ENCODE results near the gene LAMA3. TPM values are rescaled to one million over a fixed set of nuclear protein-coding genes. Genes with fewer than 3 reads are reported as not detected.

LAMA3 gene
- total RNA-seq, 1 experiment from 2014 or later, result 5.6 TPM

DNA sequence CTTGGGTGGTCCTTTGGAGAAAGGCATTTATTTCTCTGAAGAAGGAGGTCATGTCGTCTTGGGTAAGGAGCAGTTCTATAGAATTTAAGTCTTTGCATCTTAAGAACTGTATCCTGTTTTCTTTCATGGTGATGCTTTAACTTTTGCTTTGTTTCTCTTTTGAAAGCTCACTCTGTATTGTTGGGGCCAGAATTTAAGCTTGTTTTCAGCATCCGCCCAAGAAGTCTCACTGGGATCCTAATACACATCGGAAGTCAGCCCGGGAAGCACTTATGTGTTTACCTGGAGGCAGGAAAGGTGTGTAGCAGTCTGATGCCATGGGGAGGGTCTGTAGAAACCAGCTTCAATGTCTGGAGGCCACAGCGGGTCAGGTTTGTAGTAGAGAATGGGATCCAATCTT is 260.6 kb downstream of the LAMA3 start:
- Histone ChIP-seq H3K9me3 (ENCODE audit: control insufficient read depth in 1 of 2, insufficient read depth in 1 of 2, low read depth in 1 of 2, low read length in 2 of 2) (no peaks in the 10 kb centered on the region), H3K4me1 (ENCODE audit: control insufficient read depth in 1 of 2, insufficient read depth in 2 of 2, low read length in 2 of 2) (no peaks in the 10 kb centered on the region), H3K9ac (ENCODE audit: low read length) (no peak overlapping the region), H3K79me2 (ENCODE audit: insufficient read depth, low read length) (no peaks in the 10 kb centered on the region), H3K36me3 (ENCODE audit: control insufficient read depth in 1 of 2, insufficient read depth in 2 of 2, low read length in 2 of 2) (no peaks in the 10 kb centered on the region), H2AFZ (ENCODE audit: low read depth, low read length, poor library complexity, severe bottlenecking) (no peak overlapping the region), H4K20me1 (ENCODE audit: insufficient read depth) (no peaks in the 10 kb centered on the region), H3K4me3 (replicated peaks in 1 of 2; ENCODE audit: low read depth in 1 of 2, low read length in 2 of 2) (no peak overlapping the region), H3K27me3 (ENCODE audit: insufficient read depth, low read length) (no peaks in the 10 kb centered on the region), H3K27ac (ENCODE audit: low read depth, low read length) (no peak overlapping the region), H3K4me2 (ENCODE audit: low read length) (no peak overlapping the region), H3K9me2 (ENCODE audit: insufficient read depth) (no peaks in the 10 kb centered on the region)
- ATAC-seq (no peak), DNase-seq (ENCODE audit: low read depth, low spot score) (no peak)
- no peak for TF ChIP-seq EZH2 (IDR thresholded peaks at IDR 0.05)
- TF ChIP-seq ZNF274 (IDR thresholded peaks at IDR 0.05; ENCODE audit: low read depth, low read length), result no peak
- no peak for TF ChIP-seq SP1 (IDR thresholded peaks at IDR 0.05; ENCODE audit: low read depth)
- no peak for TF ChIP-seq JUND (IDR thresholded peaks at IDR 0.05)
- TF ChIP-seq SIN3A (IDR thresholded peaks at IDR 0.05; ENCODE audit: low read depth), result no peak
- no peak for TF ChIP-seq FOSL1 (IDR thresholded peaks at IDR 0.05; ENCODE audit: low read depth)
- no peak for TF ChIP-seq CEBPB (IDR thresholded peaks at IDR 0.05; ENCODE audit: low read depth)
- TF ChIP-seq CBX3 (IDR thresholded peaks at IDR 0.05; ENCODE audit: low read depth), result no peak
- no peak for TF ChIP-seq YY1 (IDR thresholded peaks at IDR 0.05; ENCODE audit: extremely low read depth, insufficient replicate concordance, low read depth, low read length)
- TF ChIP-seq, protein P1, sequence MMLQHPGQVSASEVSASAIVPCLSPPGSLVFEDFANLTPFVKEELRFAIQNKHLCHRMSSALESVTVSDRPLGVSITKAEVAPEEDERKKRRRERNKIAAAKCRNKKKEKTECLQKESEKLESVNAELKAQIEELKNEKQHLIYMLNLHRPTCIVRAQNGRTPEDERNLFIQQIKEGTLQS (IDR thresholded peaks at IDR 0.05), result no peak
- TF ChIP-seq TCF7L2 (IDR thresholded peaks at IDR 0.05; ENCODE audit: borderline replicate concordance, extremely low read depth, insufficient read depth, insufficient read length), result no peak
- no peak for TF ChIP-seq REST (IDR thresholded peaks at IDR 0.05; ENCODE audit: low read depth)
- no peak for TF ChIP-seq SRF (IDR thresholded peaks at IDR 0.05; ENCODE audit: low read depth)
- no peak for TF ChIP-seq POLR2A (IDR thresholded peaks at IDR 0.05; ENCODE audit: borderline replicate concordance, extremely low read depth, insufficient read depth, insufficient read length)
- ChIA-PET RAD21 (ENCODE audit: low non-redundant PET in 1 of 2, low total read pairs in 2 of 2, uncharacterized antibody in 2 of 2, unreplicated experiment in 2 of 2) (no interaction called here), CTCF (interaction anchor here (1.3 kb wide), 1 partner anchor 31 kb away, joined by 4 read pairs; no protein-coding TSS in a partner anchor), POLR2A (no interaction called here)
- intact Hi-C loops (cut with micrococcal nuclease), result no loop called here
- BruUV-seq (replicated peaks), result no TSS peak

All from HCT116 (cell line).